ENCODE results near the gene TMEM208. TPM values are rescaled to one million over a fixed set of nuclear protein-coding genes. Genes with fewer than 3 reads are reported as not detected.

The TMEM208 gene
- total and polyA plus RNA-seq, 4 donors: 22.3 to 140 (median 70.2) TPM

- Histone ChIP-seq H3K9me3 (ENCODE audit: control insufficient read depth in 4 of 4, low read length in 3 of 4) (no peaks in the 10 kb centered on the region), H3K4me1 (ENCODE audit: control insufficient read depth in 4 of 4, insufficient read depth in 4 of 4, low read length in 3 of 4) (peaks cover 0 to 9% (median 0%) of the 10 kb centered on the region in 4 donors), H3K4me3 (ENCODE audit: low read depth in 1 of 3, low read length in 3 of 3) (no peak overlapping the region), H3K36me3 (ENCODE audit: control insufficient read depth in 4 of 4, insufficient read depth in 3 of 4, low read depth in 1 of 4, low read length in 3 of 4) (peaks cover 7 to 28% (median 16%) of the 10 kb centered on the region in 4 donors), H3K27me3 (ENCODE audit: control insufficient read depth in 4 of 4, insufficient read depth in 4 of 4, low read length in 3 of 4) (no peaks in the 10 kb centered on the region), H3K27ac (ENCODE audit: low read depth in 1 of 2, low read length in 2 of 2) (no peak overlapping the region), H3K9ac (ENCODE audit: low read depth in 1 of 2, low read length in 2 of 2) (no peak overlapping the region)
- TF ChIP-seq YY1 (IDR thresholded peaks at IDR 0.05): no peak
- TF ChIP-seq JUND (IDR thresholded peaks at IDR 0.05): no peak
- TF ChIP-seq HNF4G (IDR thresholded peaks at IDR 0.05): no peak
- no peak for TF ChIP-seq GABPA (IDR thresholded peaks at IDR 0.05 in 1 of 2, conservative IDR thresholded peaks at IDR 0.05 in 1 of 2)
- TF ChIP-seq TAF1 (conservative IDR thresholded peaks at IDR 0.05): no peak
- no peak for TF ChIP-seq CTCF (IDR thresholded peaks at IDR 0.05; ENCODE audit: low read depth, low read length, missing input control)
- no peak for TF ChIP-seq EGR1 (IDR thresholded peaks at IDR 0.05; ENCODE audit: low read depth in 2 of 2)
- no peak for TF ChIP-seq NR2F2 (IDR thresholded peaks at IDR 0.05)
- TF ChIP-seq FOXA1 (IDR thresholded peaks at IDR 0.05): no peak
- no peak for TF ChIP-seq FOXA2 (IDR thresholded peaks at IDR 0.05)
- no peak for TF ChIP-seq REST (IDR thresholded peaks at IDR 0.05)
- no peak for TF ChIP-seq ATF3 (IDR thresholded peaks at IDR 0.05)
- no peak for TF ChIP-seq HNF4A (conservative IDR thresholded peaks at IDR 0.05)
- 65% methylated on average over 7 of the region's 7 CpGs for WGBS
- no peak for DNase-seq (ENCODE audit: low spot score)
Observed at GRCh38 chr16:67233596-67233995, 6.7 kb downstream of the TMEM208 start.

- TF ChIP-seq HNF4G (IDR thresholded peaks at IDR 0.05): no peak
- TF ChIP-seq FOXA2 (IDR thresholded peaks at IDR 0.05): no peak
- no peak for TF ChIP-seq REST (IDR thresholded peaks at IDR 0.05)
- TF ChIP-seq RXRA (IDR thresholded peaks at IDR 0.05): no peak
- no peak for TF ChIP-seq TAF1 (conservative IDR thresholded peaks at IDR 0.05)
- TF ChIP-seq YY1 (IDR thresholded peaks at IDR 0.05): no peak
- no peak for TF ChIP-seq SP1 (IDR thresholded peaks at IDR 0.05)
- no peak for TF ChIP-seq GABPA (IDR thresholded peaks at IDR 0.05 in 1 of 2, conservative IDR thresholded peaks at IDR 0.05 in 1 of 2)
- TF ChIP-seq EGR1 (IDR thresholded peaks at IDR 0.05; ENCODE audit: low read depth in 2 of 2): no peak
- TF ChIP-seq JUND (IDR thresholded peaks at IDR 0.05): no peak
- no peak for TF ChIP-seq HNF4A (conservative IDR thresholded peaks at IDR 0.05)
- Histone ChIP-seq H3K27me3 (ENCODE audit: control insufficient read depth in 4 of 4, insufficient read depth in 4 of 4, low read length in 3 of 4) (no peaks in the 10 kb centered on the region), H3K4me3 (ENCODE audit: low read depth in 1 of 3, low read length in 3 of 3) (no peak overlapping the region), H3K36me3 (ENCODE audit: control insufficient read depth in 4 of 4, insufficient read depth in 3 of 4, low read depth in 1 of 4, low read length in 3 of 4) (peaks cover 7 to 26% (median 14%) of the 10 kb centered on the region in 4 donors), H3K4me1 (ENCODE audit: control insufficient read depth in 4 of 4, insufficient read depth in 4 of 4, low read length in 3 of 4) (peaks cover 0 to 9% (median 0%) of the 10 kb centered on the region in 4 donors), H3K27ac (ENCODE audit: low read depth in 1 of 2, low read length in 2 of 2) (no peak overlapping the region), H3K9ac (ENCODE audit: low read depth in 1 of 2, low read length in 2 of 2) (no peak overlapping the region), H3K9me3 (ENCODE audit: control insufficient read depth in 4 of 4, low read length in 3 of 4) (no peaks in the 10 kb centered on the region)
- 93% methylated on average over 10 of the region's 10 CpGs for WGBS
- DNase-seq (ENCODE audit: low spot score): no peak
Observed at GRCh38 chr16:67234180-67234597, 7.3 kb downstream of the TMEM208 start.
